GM18520 (cell line): ENCODE results near the gene MTPN.

Source experiments
- ATAC-seq: cut with Tn5 transposase; IDR thresholded peaks from one replicate; pipeline ENCODE4 v1.9.1; 2021; ENCODE audit not compliant: unreplicated experiment

Gene MTPN

GRCh38 chr7:135977007-135977741 is at the start of gene MTPN:
Gene MTPN, minus strand, starts transcription at chr7:135977359. Its CDS starts 259 bp downstream, at chr7:135977100.
- peak; percentile 38 for ATAC-seq

GRCh38 chr7:136026209-136026608 is 49.0 kb upstream of the MTPN start:
- no peak for ATAC-seq

GRCh38 chr7:136023134-136023869 is 46.1 kb upstream of the MTPN start:
- no peak for ATAC-seq

GRCh38 chr7:136020556-136020955 is 43.4 kb upstream of the MTPN start:
- no peak for ATAC-seq

- ATAC-seq, result no peak
These were observed 40.9 kb upstream of the MTPN start for GRCh38 chr7:136018104-136018503.

- ATAC-seq, result peak; percentile 74
These were observed 39.7 kb upstream of the MTPN start for GRCh38 chr7:136016649-136017395.

GRCh38 chr7:136015638-136016037 is 38.5 kb upstream of the MTPN start:
- ATAC-seq, result no peak

GRCh38 chr7:136014659-136015058 is 37.5 kb upstream of the MTPN start:
- ATAC-seq, result no peak

GRCh38 chr7:136012238-136012637 is 35.1 kb upstream of the MTPN start:
- ATAC-seq, result no peak

- no peak for ATAC-seq
These were observed 32.4 kb upstream of the MTPN start for GRCh38 chr7:136009488-136010079.

GRCh38 chr7:136006208-136006607 is 29.0 kb upstream of the MTPN start:
- ATAC-seq, result no peak

GRCh38 chr7:136004083-136004482 is 26.9 kb upstream of the MTPN start:
- ATAC-seq, result no peak

- ATAC-seq, result no peak
These were observed 25.6 kb upstream of the MTPN start for GRCh38 chr7:136002802-136003201.

GRCh38 chr7:136000288-136000913 is 23.2 kb upstream of the MTPN start:
- no peak for ATAC-seq

- ATAC-seq, result no peak
These were observed 20.9 kb upstream of the MTPN start for GRCh38 chr7:135998081-135998480.

- no peak for ATAC-seq
These were observed 18.6 kb upstream of the MTPN start for GRCh38 chr7:135995748-135996147.

- ATAC-seq, result no peak
These were observed 17.5 kb upstream of the MTPN start for GRCh38 chr7:135994466-135995205.

- ATAC-seq, result peak; percentile 53
These were observed 16.8 kb upstream of the MTPN start for GRCh38 chr7:135993950-135994349.

- no peak for ATAC-seq
These were observed 14.7 kb upstream of the MTPN start for GRCh38 chr7:135991906-135992305.

- ATAC-seq, result no peak
These were observed 14.2 kb upstream of the MTPN start for GRCh38 chr7:135991322-135991721.
